Mucosa of rectum (tissue), 2 donors: ENCODE results near the gene SPATA13.

Experiments
- H3K27ac ChIP-seq, 2 donors: one replicate each; pipeline ENCODE4 v1.7.0; 2013; ENCODE audit warnings: inconsistent platforms in 2 of 2, low read depth in 2 of 2, low read length in 2 of 2
- H3K27me3 ChIP-seq, 2 donors: one replicate each; pipeline ENCODE4 v1.7.0; 2013; ENCODE audit warnings: low read length in 2 of 2; ENCODE audit not compliant: control insufficient read depth in 2 of 2, insufficient read depth in 2 of 2
- H3K36me3 ChIP-seq, 2 donors: one replicate each; pipeline ENCODE4 v1.7.0; 2013; ENCODE audit warnings: low read length in 2 of 2; ENCODE audit not compliant: control insufficient read depth in 2 of 2, insufficient read depth in 2 of 2
- H3K4me1 ChIP-seq, 2 donors: one replicate each; pipeline ENCODE4 v1.7.0; 2013; ENCODE audit warnings: low read length in 2 of 2, mild to moderate bottlenecking in 1 of 2; ENCODE audit not compliant: control insufficient read depth in 2 of 2, insufficient read depth in 2 of 2
- H3K4me3 ChIP-seq, 2 donors: one replicate each; pipeline ENCODE4 v1.7.0; 2013; ENCODE audit warnings: low read length in 2 of 2
- H3K9ac ChIP-seq, 2 donors: one replicate each; pipeline ENCODE4 v1.7.0; 2013; ENCODE audit warnings: low read length in 2 of 2, low read depth in 1 of 2, mild to moderate bottlenecking in 1 of 2
- H3K9me3 ChIP-seq, 2 donors: one replicate each; pipeline ENCODE4 v1.7.0; 2013; ENCODE audit warnings: low read length in 2 of 2; ENCODE audit not compliant: control insufficient read depth in 2 of 2
- donor health status: healthy.
- donor health status: Normal muscosa, but diverticular disease.

SPATA13 gene

DNA sequence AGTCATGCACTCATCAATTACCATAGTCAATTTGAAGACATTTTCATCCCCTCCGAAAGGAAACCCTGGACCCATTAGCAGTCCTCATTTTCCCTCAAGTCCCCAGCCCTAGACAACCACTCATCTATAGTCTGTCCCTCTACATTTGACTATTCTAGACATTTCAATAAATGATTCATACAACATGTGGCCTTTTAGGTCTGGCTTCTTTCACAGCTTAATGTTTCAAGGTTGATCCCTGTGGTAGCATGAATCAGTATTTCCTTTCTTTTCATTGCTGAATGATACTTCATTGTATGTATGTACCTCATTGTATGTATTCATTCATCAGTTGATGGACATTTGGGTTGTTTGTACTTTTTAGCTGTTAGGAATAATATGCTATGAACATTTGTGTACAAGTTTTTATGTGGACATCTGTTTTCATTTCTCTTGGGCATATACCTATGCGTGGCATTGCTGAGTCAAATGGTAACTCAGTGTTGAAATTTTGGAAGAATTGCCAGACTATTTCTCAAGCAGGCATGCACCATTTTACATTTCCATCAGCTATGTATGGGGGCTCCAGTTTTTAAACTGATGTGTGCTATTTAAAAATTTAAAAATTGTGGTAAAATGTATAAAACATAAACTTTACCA is 18.4 kb downstream of the SPATA13 start:
- H3K4me3 ChIP-seq: no peak overlapping the region
- peaks cover 16 to 23% of the 10 kb centered on the region in 2 donors for H3K4me1 ChIP-seq

DNA sequence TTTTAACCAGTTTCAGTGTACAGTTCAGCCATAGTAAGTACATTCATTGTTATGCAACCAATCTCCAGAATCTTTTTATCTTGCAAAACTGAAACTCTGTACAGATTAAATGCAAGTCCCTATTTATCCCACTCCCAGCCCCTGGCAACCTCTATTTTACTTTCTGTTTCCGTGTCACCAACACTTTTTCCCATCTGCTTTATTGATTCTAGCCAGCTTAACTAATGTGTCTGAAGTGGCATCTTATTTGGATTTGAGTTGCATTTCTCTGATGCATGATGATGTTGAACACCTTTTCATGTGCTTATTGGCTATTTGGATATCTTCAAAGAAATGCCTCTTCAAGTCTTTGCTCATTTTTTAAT is 18.9 kb downstream of the SPATA13 start:
- Histone ChIP-seq H3K27ac (no peak overlapping the region), H3K9ac (no peak overlapping the region), H3K9me3 (no peaks in the 10 kb centered on the region), H3K4me1 (peaks cover 17 to 27% of the 10 kb centered on the region in 2 donors), H3K36me3 (no peaks in the 10 kb centered on the region), H3K27me3 (no peaks in the 10 kb centered on the region), H3K4me3 (no peak overlapping the region)

More for the DNA sequence above, 18.4 kb downstream of the SPATA13 start:
- H3K9ac ChIP-seq: no peak overlapping the region
- no peak overlapping the region for H3K27ac ChIP-seq
- H3K9me3 ChIP-seq: no peaks in the 10 kb centered on the region
- H3K36me3 ChIP-seq: no peaks in the 10 kb centered on the region
- no peaks in the 10 kb centered on the region for H3K27me3 ChIP-seq

DNA sequence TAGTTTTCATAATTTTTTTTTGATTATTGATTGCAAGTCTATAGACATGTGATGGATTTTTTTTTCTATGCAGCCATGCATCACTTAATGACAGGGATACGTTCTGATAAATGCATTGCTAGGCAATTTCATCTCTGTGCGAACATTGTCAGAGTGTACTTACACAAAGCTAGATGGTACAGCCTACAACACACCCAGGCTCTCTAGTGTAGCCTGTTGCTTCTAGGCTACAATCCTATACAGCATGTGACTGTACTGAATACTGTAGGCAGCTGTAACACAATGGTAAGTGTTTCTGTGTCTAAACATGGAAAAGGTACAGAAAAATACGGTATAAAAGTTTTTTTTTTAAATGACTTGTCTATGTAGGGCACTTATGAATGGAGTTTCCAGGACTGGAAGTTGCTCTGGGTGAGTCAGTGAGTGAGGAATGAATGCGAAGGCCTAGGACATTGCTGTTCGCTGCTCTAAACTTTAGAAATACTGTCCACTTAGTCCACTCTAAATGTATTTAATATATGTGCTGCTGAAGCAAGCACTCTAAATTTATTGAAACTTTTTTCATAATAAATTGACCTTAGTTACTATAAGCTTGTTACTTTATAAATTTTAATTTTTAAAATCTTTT is 20.3 kb downstream of the SPATA13 start:
- H3K9ac ChIP-seq: no peak overlapping the region
- H3K4me3 ChIP-seq: no peak overlapping the region
- H3K4me1 ChIP-seq: peaks cover 28 to 35% of the 10 kb centered on the region in 2 donors
- no peaks in the 10 kb centered on the region for H3K9me3 ChIP-seq
- no peaks in the 10 kb centered on the region for H3K27me3 ChIP-seq
- H3K36me3 ChIP-seq: no peaks in the 10 kb centered on the region
- H3K27ac ChIP-seq: no peak overlapping the region

DNA sequence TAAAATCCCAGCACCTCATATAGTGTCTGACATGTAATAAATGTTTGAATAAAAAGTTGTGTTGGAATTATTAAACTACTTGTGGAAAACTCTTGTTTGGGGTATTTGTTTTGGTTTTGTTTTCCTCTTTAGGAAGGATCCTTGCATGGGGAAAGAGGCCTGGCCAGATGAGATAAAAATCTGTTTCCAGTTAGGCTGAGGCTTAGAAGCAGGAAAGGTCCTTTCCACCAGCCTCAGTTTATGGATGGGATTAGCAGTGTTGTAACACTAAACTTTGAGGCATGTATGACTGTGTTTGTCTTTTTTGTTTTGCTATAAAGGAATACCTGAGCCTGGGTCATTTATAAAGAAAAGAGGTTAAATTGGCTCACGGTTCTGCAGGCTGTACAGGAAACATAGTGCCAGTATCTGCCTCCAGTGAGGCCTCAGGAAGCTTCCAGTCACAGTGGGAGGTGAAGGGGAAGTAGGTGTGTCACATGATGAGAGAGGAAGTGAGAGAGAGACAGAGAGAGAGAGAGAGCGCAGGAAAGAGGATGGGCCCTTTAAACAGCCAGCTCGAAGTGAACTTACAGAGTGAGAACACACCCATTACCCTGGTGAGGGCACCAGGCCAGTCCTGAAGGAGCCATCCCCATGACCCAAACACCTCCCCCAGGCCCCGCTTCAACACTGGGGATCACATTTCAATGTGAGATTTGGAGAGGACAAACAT is 21.6 kb downstream of the SPATA13 start:
- H3K9ac ChIP-seq: no peak overlapping the region
- H3K9me3 ChIP-seq: no peaks in the 10 kb centered on the region
- H3K36me3 ChIP-seq: no peaks in the 10 kb centered on the region
- no peak overlapping the region for H3K4me3 ChIP-seq
- peak overlapping the region; percentile 45 to 68 for H3K27ac ChIP-seq
- no peaks in the 10 kb centered on the region for H3K27me3 ChIP-seq
- H3K4me1 ChIP-seq: peaks cover 33 to 40% of the 10 kb centered on the region in 2 donors

DNA sequence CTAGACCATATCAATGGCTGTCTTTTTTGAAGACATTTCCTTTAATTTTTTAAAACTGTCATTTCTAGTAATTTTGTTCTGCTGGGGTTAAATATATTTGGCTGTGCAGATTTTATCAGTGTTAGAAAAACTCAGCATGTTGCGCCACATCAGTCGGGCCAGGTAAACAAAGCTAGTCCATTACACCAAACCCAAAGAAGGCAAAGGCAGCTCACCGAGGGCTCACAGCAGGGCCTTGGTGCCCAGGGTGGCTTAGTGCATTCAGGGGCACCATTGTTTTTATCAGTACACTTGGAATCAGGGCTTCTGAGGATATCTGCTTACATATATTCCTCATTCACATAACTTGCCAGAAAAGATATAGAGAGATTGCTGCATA is 22.2 kb downstream of the SPATA13 start:
- peak overlapping the region in 1 of 2 donors; percentile 14 for H3K9ac ChIP-seq
- no peak overlapping the region for H3K4me3 ChIP-seq
- no peaks in the 10 kb centered on the region for H3K27me3 ChIP-seq
- H3K4me1 ChIP-seq: peaks cover 36 to 42% of the 10 kb centered on the region in 2 donors
- H3K27ac ChIP-seq: peak overlapping the region; percentile 45 to 68
- H3K9me3 ChIP-seq: no peaks in the 10 kb centered on the region
- H3K36me3 ChIP-seq: no peaks in the 10 kb centered on the region

DNA sequence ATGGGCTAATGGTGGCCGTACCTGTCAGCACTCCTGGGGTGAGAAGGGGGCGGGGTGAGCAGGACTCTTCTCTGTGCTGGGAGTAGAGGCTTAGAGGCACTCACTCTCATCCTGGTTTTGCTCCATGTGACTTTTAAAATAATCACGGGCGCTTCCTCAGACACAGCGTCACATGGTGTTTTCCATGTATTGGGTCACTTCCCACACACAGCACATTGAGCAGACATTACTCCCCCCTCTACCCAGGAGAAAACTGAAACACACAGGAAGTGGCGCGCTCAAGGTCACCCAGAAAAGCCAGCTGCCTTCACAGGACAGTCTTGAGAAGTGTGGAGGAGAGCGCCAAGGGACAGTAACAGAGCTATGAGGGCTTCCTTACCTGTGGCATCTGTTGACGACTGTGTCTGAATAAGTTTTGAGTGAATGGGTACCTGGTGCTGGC is 23.2 kb downstream of the SPATA13 start:
- no peaks in the 10 kb centered on the region for H3K27me3 ChIP-seq
- peak overlapping the region; percentile 18 to 55 for H3K4me3 ChIP-seq
- H3K36me3 ChIP-seq: no peaks in the 10 kb centered on the region
- H3K9me3 ChIP-seq: no peaks in the 10 kb centered on the region
- peak overlapping the region; percentile 38 to 53 for H3K9ac ChIP-seq
- H3K27ac ChIP-seq: peak overlapping the region; percentile 88 to 90
- H3K4me1 ChIP-seq: peaks cover 36 to 42% of the 10 kb centered on the region in 2 donors

DNA sequence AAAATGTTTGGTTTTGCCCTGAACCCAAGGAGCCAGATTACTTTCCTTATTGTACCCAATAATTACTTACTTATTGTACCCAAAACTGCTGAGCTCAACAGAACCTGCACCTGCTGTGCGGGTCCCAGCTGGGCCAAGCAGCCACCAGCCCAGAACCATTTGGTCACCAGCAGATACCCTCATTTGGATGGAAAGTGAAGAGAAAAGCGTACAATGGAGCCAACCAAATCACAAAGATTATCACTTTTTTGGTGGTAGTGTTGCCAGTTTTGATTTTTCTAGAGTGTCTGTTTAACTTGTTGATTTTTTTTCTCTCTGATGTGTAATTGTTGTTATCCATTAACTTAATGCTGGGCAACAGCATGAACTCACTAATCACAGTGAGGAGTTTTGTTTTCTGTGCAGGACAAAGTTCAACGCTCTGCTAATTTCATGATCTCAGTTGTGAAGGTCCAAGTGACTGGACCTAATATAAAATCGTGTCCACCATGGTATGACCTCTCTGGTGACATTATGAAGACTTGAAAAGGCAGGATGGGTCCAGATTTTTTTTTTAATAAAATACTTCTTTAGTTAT is 23.8 kb downstream of the SPATA13 start:
- H3K4me3 ChIP-seq: peak overlapping the region; percentile 40 to 55
- H3K27ac ChIP-seq: peak overlapping the region; percentile 88 to 90
- no peaks in the 10 kb centered on the region for H3K36me3 ChIP-seq
- H3K27me3 ChIP-seq: no peaks in the 10 kb centered on the region
- peaks cover 36 to 42% of the 10 kb centered on the region in 2 donors for H3K4me1 ChIP-seq
- H3K9me3 ChIP-seq: no peaks in the 10 kb centered on the region
- H3K9ac ChIP-seq: peak overlapping the region; percentile 47 to 53

DNA sequence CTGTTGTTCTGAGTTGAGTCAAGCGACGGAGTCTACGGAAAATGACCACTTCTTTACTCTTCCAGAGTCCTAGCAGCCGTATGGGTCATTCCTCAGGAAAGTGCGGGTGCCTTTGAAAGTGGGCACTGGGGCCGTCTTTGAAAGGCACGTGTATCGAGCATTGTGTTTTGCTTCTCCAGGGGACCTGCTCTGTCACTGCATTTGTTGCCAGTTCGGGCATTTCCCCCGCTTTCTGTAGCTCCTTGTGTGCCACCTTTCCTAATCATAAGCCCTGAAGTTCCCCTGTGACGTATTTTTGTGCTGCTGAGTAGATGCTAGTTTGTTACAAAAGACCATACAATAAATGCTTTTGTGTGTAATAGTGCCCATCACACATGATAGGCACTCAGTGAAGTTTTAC is 24.4 kb downstream of the SPATA13 start:
- Histone ChIP-seq H3K9ac (peak overlapping the region; percentile 38 to 47), H3K36me3 (no peaks in the 10 kb centered on the region), H3K4me3 (peak overlapping the region in 1 of 2 donors; percentile 55), H3K4me1 (peaks cover 36 to 42% of the 10 kb centered on the region in 2 donors), H3K27ac (peak overlapping the region; percentile 88 to 90), H3K9me3 (no peaks in the 10 kb centered on the region), H3K27me3 (no peaks in the 10 kb centered on the region)

DNA sequence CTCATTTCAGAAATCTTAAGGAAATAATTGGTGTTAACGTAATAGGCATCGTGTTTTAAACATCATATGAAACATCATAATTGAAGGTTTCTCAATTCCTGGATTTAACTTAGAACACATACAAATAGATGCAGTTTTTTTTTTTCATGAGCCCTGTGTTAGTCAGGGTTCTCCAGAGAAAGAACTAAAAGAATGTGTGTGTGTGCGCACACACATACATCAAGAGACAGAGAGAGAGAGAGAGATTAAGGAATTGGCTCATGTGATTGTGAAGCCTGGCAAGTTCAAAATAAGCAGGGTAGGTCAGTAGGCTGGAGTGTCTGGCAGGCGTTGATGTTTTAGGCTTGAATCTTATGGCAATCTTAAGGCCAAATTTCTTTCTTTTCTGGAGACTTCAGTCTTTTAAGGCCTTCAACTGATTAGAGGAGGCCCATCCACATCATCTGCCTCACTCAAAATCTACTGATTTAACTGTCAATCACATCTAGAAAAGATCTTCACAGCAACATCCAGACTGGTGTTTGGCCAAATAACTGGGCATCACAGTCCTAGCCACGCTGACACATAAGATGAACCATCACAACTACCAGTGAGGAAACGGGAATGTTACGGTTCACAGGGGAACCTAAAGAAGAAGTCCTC is 25.2 kb downstream of the SPATA13 start:
- H3K4me3 ChIP-seq: no peak overlapping the region
- H3K27ac ChIP-seq: no peak overlapping the region
- no peaks in the 10 kb centered on the region for H3K9me3 ChIP-seq
- peaks cover 36 to 42% of the 10 kb centered on the region in 2 donors for H3K4me1 ChIP-seq
- H3K27me3 ChIP-seq: no peaks in the 10 kb centered on the region
- H3K36me3 ChIP-seq: no peaks in the 10 kb centered on the region
- no peak overlapping the region for H3K9ac ChIP-seq
